ENCODE data around the gene IFNGR2. TPM values are rescaled to one million over a fixed set of nuclear protein-coding genes. Genes with fewer than 3 reads are reported as not detected.
A peak's percentile ranks its signal among the peaks of the same experiment; 100 is the strongest.

The IFNGR2 gene
- total and polyA plus RNA-seq, 2 of the 13 experiments (the other 11 are each of a cell fraction or from before 2014, with no cell fraction given), result 61.3 to 117 TPM

GRCh38 chr21:33403786-33404585 lies 773 bp downstream of the IFNGR2 start (continued):
- TF ChIP-seq ZBTB49 (CRISPR knock-in tag; IDR thresholded peaks at IDR 0.05; ENCODE audit: borderline replicate concordance) (no peak), ZNF431 (CRISPR knock-in tag; IDR thresholded peaks at IDR 0.05; ENCODE audit: borderline replicate concordance, low read depth) (no peak), ZMYM2 (CRISPR knock-in tag; IDR thresholded peaks at IDR 0.05) (no peak), ZNF232 (CRISPR knock-in tag; IDR thresholded peaks at IDR 0.05; ENCODE audit: borderline replicate concordance) (no peak), SRSF1 (optimal IDR thresholded peaks at IDR 0.05; ENCODE audit: low read depth, low read length) (no peak), POGK (CRISPR knock-in tag; conservative IDR thresholded peaks at IDR 0.05) (no peak), SNAI1 (CRISPR knock-in tag; IDR thresholded peaks at IDR 0.05; ENCODE audit: borderline replicate concordance) (no peak), CHCHD3 (CRISPR knock-in tag; IDR thresholded peaks at IDR 0.05) (no peak), RAD51 (IDR thresholded peaks at IDR 0.05; ENCODE audit: borderline replicate concordance) (no peak), ZNF251 (CRISPR knock-in tag; IDR thresholded peaks at IDR 0.05) (no peak), ELF4 (CRISPR knock-in tag; IDR thresholded peaks at IDR 0.05; ENCODE audit: borderline replicate concordance) (no peak), TCF12 (IDR thresholded peaks at IDR 0.05) (no peak), TCF12 (CRISPR knock-in tag; IDR thresholded peaks at IDR 0.05) (no peak), KLF15 (CRISPR knock-in tag; IDR thresholded peaks at IDR 0.05; ENCODE audit: borderline replicate concordance) (no peak), RCOR2 (CRISPR knock-in tag; IDR thresholded peaks at IDR 0.05) (0 out of 2 replicates have a peak, but pooled peaks have one; percentile 15), ZNF674 (CRISPR knock-in tag; IDR thresholded peaks at IDR 0.05; ENCODE audit: low read depth) (no peak)
- TF ChIP-seq, protein P1, sequence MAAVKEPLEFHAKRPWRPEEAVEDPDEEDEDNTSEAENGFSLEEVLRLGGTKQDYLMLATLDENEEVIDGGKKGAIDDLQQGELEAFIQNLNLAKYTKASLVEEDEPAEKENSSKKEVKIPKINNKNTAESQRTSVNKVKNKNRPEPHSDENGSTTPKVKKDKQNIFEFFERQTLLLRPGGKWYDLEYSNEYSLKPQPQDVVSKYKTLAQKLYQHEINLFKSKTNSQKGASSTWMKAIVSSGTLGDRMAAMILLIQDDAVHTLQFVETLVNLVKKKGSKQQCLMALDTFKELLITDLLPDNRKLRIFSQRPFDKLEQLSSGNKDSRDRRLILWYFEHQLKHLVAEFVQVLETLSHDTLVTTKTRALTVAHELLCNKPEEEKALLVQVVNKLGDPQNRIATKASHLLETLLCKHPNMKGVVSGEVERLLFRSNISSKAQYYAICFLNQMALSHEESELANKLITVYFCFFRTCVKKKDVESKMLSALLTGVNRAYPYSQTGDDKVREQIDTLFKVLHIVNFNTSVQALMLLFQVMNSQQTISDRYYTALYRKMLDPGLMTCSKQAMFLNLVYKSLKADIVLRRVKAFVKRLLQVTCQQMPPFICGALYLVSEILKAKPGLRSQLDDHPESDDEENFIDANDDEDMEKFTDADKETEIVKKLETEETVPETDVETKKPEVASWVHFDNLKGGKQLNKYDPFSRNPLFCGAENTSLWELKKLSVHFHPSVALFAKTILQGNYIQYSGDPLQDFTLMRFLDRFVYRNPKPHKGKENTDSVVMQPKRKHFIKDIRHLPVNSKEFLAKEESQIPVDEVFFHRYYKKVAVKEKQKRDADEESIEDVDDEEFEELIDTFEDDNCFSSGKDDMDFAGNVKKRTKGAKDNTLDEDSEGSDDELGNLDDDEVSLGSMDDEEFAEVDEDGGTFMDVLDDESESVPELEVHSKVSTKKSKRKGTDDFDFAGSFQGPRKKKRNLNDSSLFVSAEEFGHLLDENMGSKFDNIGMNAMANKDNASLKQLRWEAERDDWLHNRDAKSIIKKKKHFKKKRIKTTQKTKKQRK (IDR thresholded peaks at IDR 0.05; ENCODE audit: low read length), result no peak
- TF ChIP-seq, protein P2, sequence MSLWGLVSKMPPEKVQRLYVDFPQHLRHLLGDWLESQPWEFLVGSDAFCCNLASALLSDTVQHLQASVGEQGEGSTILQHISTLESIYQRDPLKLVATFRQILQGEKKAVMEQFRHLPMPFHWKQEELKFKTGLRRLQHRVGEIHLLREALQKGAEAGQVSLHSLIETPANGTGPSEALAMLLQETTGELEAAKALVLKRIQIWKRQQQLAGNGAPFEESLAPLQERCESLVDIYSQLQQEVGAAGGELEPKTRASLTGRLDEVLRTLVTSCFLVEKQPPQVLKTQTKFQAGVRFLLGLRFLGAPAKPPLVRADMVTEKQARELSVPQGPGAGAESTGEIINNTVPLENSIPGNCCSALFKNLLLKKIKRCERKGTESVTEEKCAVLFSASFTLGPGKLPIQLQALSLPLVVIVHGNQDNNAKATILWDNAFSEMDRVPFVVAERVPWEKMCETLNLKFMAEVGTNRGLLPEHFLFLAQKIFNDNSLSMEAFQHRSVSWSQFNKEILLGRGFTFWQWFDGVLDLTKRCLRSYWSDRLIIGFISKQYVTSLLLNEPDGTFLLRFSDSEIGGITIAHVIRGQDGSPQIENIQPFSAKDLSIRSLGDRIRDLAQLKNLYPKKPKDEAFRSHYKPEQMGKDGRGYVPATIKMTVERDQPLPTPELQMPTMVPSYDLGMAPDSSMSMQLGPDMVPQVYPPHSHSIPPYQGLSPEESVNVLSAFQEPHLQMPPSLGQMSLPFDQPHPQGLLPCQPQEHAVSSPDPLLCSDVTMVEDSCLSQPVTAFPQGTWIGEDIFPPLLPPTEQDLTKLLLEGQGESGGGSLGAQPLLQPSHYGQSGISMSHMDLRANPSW (CRISPR knock-in tag; IDR thresholded peaks at IDR 0.05; ENCODE audit: borderline replicate concordance), result no peak

Measured in HepG2 (cell line).